ELF-1 (cell line): ENCODE measurements around the gene TNIK.

Experiments used
- DNase-seq: peaks from one replicate; pipeline ENCODE4 v3.0.0-alpha.2; 2016; ENCODE audit warnings: low read depth, low spot score

The TNIK gene

DNA sequence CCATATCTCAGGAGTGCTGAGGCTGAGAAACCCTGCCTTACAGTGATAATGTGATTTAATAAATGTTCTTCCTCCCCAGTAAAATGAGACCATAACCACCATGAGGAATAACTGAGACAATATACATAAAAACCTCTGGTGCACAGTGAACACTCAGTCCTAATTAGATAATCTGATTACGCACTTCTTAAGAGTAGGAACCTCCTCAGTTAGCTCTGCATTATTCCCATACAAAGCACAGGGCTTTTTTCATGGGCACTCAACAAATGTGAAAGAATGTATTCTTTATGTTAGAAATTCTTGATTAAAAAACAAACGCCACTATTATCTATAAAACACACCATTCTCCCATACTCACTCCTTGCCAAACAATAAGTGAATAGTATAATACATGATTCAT lies 97.0 kb downstream of the TNIK start:
- no peak for DNase-seq

DNA sequence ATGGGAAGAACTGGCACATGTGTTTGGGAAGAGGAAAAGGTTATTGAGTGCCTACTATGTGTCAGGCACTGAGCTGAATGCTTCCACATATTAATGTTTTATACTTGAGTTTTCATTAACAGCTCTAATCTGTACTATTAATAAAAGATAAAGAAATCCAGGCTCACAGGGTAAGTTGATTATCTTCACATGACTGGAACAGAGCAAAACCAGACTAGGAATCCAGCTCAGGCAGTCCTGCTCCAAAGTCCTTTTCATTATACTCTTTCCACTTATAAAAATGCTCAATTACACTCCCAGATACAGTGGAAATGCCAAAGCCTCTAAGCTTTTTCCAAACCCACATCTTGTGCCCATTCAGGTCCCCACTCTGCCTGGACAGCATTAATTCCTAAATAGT lies 97.6 kb downstream of the TNIK start:
- DNase-seq, result no peak

DNA sequence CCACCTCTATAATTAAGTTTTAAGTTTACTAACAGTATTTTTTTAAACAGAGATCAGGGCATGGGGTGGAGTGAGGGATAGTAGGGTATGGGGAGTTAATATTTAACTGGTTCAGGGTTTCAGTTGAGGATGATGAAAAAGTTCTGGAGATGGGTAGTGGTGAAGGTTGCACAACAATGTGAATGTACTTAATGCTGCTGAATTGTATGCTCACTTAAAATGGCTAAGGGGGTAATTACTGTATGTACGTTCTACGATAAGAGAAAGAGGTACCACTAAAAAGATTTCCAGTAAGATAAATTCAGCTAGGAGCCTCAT lies 101.4 kb downstream of the TNIK start:
- DNase-seq, result no peak

DNA sequence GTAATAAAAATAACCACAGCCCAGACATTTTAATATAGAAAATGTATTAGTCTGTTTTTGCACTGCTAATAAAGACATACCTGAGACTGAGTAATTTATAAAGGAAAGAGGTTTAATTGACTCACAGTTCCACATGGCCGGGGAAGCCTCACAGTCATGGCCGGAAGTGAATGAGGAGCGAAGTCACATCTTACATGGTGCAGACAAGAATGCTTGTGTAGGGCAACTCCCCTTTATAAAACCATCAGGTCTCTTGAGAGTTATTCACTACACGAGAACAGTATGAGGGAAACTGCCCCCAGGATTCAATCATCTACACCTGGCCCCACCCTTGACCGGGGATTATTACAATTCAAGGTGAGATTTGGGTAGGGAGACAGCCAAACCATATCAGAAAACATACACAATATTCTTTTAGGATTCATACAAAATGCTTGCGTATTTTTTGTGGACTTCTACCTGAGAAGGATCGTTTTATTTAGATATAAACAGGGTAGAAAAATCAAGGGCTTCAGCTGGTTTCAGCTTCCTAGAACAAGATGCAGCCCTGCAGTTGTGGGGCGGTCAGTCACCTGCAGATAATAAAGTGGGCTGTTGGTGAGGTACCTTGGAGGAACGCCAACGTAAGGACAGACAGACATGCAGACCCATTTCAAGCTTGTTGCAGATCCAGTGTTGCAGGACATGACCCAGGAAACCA lies 101.9 kb downstream of the TNIK start:
- DNase-seq, result no peak

DNA sequence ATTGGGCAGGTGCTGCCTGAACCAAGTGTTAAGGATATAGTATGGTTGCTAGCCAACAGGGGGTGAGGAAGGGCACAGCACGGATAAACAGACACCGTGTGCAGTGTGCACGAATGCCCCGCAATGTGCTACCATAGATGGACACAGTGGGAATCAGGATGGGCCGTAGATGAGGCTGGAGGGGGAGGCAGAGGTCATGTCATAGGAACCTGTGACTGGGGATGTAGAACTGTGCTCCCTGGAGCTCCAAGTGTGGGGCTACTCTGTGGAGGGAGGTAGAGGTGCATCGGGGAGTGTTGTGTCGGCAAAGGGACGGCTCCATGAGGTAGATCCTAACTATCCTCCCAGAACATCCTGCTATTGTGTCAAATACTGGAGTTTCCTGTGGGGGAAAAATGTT lies 102.5 kb downstream of the TNIK start:
- no peak for DNase-seq

DNA sequence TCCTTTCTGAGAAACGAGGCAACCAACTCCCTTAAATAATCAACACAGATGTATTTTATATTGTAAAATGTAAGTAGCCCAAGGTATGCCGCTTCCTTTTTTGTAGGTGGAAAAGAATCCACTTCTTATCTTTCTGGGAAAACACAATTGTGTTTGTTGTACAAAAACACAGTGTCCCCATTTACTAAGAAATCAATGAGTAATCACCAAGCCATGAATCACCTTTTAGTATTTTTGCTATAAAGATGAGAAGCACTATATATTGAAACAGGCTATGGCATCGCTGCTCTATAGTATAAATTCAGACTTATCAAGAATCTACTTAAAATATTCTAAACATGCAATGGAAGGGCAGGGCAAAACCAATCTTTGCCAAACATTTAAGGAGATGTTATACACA lies 104.0 kb downstream of the TNIK start:
- DNase-seq, result no peak

DNA sequence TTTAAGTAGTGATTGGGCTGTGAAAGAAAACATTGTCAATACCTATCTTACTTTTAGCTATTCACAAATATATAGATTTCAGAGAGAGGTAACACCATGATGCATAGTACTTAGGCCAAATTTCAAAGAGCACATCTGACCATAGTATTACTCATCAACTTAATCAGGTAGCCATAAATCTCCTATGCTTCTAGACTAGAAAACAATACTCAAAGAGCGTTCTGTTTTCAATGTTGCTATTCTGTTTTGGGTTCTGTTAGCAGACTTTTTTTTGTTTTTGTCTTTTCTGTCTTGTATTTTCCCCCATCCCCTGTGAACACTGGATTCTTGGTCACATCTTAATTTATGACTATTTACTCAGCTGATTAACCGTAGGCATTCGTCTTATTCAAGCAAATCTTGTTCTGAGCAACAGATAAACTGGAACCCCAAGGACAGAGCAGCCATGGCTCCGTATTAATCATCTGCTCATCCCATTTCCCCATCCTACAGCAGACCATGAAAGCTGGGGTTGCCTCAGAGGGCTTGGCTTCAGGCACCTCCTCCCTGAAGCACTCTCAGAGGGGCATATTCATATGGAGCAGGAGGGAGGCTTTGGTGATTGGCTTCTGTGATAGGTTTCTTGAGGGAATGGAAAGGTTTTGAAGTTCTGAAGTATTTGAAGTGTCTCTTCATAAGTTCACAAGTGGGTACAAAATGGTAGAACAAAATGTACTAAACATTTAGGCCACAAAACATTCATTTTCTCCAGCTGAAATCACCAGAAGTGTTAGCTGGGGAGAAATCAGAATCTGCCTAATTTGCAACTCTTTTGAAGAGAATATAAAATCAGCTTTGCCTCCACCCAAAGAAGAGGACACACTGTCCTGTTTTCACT lies 105.3 kb downstream of the TNIK start:
- DNase-seq, result no peak

DNA sequence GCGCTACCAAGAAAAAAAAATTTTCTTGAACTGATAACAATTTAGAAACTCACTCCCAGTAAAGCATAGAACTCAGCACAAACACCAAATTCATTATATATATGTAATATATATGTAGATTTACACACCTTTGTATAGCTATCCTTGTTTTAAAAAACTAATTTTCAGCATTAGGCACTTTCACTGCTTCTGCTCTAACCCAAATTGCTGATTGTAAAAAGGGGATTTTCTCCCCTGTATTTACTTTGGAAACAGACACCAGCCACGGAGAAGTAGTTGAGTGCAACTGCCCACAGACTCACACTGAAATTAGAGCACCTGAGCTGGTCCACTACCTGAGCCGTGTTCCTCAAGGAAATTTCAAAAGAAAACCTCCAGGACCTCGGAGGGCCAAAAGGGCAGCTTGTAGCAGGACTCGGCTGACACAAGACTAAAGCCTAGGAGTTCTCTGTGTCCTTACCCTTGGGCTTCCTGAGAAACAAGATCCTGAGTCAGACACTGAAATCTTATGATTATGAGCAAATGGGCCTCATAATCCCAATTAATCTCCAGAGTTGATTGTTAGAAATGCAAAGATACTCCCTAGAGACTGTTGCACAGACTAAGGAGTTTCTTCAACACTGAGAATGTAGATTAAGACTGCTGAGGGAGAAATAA lies 106.0 kb downstream of the TNIK start:
- DNase-seq, result no peak

DNA sequence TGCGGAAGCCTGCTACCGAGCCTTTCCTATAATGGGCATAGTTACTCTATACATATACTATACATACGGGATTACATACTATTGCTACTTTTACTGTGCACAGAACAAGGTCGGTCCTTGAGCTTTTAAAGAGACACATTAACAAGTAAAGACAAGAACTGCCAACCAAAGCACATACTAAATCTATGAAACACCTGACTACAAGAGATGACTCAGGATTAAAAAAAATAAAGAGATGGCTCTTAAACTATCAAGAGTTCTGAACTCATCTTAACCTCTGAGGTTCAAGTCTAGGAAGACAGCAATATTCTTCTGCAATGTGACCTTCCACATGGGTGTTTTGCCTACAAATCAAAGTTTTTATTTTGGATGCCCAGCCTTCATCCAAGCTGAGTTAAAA lies 106.8 kb downstream of the TNIK start:
- no peak for DNase-seq

DNA sequence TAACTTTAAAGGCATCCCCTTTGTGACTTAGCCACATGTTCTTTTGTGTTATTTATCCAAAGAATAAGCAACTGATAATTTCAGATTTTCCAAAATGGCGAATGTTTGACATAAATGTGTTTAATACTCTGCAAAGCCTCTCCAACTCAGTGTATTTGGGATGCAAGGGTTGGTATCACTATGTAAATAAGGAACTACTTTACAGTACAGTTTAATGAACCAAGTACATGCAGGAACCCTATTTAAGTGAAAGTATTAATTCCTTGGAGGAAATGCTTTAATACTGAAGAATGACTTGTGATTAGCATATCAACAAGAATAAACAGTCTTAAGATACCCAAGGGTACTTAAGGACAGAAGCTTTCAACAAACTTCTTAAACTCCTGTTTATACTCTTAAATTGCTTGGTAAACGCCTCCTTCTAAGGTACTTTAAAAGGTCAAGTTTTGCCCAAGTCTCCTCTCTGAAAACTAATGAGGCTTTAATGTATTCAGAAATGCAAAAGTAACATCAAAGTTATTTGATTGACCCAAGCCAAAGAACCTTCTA lies 107.7 kb downstream of the TNIK start:
- no peak for DNase-seq

DNA sequence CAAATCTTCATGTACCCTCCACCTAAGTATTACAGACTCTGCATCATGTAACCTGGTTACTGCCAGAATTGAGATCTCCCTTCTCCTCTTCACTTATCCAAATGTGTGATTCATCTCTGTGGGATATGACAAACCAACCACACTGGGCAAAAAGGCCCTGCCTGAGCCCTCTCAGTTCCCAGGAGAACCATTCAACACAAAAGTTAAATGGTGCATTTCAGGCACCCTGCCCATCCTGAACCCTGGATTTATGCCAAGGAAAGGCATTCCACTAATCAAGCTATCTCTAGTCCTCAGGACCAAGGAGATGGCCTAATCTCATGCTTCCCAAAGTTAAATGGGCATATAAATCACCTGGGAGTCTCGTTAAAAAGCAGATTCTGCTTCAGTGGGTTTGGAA lies 108.5 kb downstream of the TNIK start:
- DNase-seq, result no peak

DNA sequence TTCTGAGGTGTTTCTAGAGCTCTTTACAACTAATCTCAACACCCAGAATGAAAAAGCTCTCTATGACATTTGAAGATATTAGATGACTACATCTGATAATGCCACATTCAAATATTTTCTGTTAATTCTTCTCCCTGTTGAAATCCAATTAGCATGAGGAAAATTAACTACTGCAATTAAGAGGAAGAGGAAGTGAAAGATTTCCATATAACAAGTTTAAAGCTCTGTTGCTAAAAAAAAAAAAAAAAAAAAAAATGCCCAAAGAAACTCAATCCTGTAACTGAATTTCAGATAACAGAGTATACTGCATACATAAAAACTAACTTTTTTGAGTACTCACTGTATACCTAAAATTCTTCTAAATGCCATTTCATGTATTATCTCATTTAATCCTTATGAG lies 109.8 kb downstream of the TNIK start:
- no peak for DNase-seq

DNA sequence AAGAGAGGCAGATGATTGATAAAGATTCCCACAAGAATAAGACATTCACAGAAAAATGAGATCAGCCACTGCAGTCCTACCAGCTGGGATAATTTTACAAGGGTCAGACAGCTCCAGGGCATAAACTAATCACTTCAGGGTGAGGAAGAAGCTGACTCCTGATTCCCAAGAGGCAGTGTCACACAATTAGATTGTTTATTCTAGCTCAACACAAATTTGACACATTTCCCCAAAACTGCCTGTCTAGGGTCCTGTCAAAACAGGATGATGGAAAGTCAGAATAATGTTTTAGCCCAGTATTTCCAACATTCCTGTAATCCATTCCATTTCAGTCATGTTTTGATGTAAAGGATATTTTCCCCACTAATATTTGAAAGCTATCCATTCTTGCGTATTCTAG lies 110.8 kb downstream of the TNIK start:
- no peak for DNase-seq

DNA sequence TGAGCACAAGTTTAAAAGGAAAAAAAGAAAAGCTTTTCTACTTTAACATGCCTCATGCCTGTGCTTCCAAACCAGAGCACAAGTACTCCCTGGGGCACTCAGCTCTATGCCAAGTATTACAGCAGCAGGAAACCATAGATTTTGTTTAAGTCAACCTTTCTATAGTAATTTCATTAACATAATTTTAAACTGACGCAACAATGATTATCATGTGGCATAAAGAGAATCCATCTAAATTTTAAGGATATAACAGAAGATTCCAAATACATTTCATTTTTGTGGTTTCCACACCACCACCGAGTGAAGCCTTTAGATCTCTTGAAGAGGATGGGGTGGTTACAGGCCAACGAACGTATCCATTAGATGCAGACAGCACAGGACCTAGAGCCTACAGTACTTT lies 112.1 kb downstream of the TNIK start:
- no peak for DNase-seq

DNA sequence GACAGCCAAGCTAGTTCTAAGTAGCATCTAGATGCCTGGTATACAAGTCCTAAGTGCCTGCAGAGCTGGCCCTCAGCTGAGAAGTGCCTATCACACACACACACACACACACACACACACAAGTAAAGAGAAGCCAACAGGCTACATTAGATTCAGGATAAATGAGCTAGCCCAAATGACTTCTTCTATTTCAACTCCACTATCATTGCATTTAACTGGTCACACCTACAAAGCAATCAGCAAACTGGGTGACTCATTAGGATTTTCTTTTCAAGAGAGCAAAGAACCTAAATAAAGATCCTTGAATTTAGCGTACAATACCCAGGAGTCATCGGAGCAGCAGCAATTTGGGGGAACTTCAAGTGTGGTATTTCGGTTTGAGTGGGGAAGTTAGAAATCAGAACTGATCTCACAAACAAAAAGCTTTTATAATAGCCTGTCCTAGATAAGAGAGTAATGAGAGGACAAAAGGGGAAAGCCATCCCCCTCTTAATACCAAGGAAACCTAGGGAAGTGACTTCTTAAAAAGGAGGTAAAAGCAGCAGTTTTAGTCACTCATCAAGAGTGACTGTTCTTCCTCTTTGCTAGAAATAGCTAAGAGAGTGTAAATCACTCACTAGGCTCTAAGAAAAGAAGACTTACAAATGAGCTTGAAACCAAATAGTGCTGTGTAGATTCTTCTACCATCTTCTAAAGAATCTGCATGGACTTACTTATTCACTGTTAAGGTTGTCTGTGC lies 112.7 kb downstream of the TNIK start:
- DNase-seq, result no peak

DNA sequence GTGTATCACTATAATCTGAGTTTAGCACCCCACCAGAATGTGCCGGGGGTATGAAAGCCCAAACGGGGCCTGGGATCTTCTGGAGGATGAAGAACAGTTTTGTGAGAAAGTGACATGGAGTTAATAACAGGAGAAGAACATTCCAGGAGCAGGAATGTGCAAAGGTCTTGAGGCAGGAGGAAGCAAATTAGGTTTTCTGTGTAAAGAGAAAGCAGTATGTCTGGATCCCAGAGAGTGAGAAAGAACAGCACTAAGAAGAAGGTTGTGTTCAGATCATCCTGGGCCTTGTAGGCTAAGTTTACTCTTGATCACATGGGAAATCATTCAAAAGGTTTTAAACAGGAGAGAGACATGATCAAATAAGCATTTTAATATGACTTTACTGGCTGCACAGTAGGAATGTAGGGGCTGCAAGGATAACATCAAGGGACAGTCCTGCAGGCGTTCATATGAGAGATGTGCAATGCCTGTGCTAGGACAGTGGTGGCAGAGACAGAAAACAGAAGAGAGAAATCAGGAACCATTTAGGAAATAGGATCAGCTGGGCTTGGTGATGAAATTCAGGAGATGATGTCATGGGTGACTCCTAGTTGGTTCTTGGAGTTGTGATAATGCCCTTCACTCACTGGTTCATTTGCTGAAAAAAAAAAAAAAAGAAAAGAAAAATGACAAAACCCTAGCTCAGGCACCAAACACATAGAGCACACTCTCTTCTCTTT lies 113.5 kb downstream of the TNIK start:
- no peak for DNase-seq

DNA sequence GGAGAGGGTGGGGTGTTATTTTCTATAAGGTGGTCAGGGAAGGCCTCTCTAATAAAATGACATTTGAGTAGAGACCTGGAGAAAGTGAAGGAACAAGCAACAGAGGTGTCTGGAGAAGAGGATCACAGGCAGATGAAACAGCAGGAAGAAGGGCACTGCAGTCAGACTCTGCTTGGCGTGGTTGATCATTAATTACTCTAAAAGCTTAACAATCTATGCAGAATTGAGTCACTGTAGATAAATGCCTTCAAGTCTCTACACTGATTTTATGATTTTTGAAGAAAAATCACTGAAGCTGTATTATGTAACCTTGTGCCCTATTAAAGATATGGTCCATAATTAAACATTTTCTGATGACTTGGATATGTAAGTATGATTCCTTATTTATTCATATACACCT lies 114.2 kb downstream of the TNIK start:
- no peak for DNase-seq

DNA sequence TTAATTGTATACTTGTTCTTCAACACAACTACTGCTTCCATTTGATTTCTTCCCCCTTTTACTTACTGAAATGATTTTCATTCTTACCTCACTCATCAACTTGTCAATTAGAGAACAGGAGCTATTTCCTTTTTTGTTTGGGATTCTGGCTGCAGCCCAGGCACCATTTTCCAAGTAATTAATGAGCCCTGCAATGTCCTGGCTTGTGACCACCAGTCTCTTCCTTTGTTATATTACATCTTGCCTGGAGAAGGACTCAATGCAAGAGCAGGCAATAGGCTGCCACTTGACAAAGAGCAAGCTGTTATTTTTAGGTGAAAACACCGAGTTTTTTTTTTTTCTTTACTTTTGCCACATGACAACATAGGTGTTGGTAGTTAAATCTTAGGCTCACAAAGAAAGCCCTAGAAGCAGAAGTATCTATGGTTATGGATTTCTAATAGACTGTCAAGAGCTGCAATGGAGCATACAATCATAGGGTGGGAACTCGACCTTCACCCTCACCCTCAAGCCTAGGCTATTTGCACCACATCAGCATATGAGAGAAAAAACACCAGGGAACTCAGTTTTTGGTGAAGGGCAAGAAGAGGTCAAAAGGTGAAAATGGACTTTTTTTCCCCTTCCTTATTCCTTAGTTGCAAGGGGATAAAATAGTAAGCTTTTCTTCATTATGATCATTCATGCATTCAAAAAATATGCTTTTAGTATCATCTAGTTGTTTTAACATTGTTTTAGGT lies 114.9 kb downstream of the TNIK start:
- DNase-seq, result no peak

DNA sequence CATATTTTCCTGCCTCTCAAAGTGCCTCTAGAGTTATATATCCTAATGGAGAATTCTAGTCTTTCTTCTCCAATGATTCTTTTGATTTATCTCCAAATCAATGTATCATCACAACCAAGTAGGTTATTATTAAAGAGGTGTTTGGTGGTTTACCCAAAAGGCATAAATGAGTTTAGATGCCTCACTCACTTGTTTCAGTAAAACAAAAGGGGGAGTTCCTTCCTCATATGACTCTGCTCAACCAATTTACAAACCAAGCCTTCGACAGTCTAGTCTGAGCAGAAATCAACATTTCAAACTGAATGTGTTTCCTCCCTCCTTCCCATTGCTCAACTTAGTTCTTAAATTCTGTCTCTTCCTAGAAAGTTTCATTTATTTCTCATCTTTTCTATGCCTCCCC lies 116.5 kb downstream of the TNIK start:
- DNase-seq, result no peak

DNA sequence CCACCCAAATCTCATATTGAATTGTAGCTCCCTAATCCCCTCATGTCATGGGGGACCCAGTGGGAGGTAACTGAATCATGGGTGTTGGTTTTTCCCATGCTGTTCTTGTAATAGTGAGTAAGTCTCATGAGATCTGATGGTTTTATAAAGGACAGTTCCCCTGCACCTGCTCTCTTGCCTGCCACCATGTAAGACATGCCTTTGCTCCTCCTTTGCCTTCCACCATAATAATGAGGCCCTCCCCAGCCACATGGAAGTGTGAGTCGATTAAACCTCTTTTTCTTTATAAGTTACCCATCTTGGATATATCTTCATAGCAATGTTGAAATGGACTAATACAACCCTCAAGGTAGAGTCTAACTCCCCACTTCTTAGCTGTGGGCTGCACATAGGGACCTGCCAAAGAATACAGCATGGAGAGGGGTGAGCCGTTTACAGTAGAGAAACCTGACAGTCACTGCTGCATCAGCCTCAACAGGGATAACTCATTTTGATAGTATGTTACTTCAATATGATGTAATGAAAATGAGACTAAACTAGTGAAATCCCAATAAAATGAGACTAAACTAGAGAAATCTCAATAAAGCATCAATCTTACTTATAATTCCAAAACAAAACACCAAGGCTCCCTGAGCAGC lies 117.3 kb downstream of the TNIK start:
- DNase-seq, result no peak
